ENCODE measurements around the gene PITPNM3.
A peak's percentile ranks its signal among the peaks of the same experiment; 100 is the strongest.
"Not testable (repeated sequence)": the region's sequence is repeated elsewhere in the genome, so short reads cannot be mapped to it uniquely, and the experiment has no call there.

PITPNM3 gene

GRCh38 chr17:6497496-6498221 lies 58.7 kb downstream of the PITPNM3 start:
- DNase-seq: no peak

- DNase-seq: no peak
Measured at GRCh38 chr17:6496640-6497441, 59.5 kb downstream of the PITPNM3 start.

DNA sequence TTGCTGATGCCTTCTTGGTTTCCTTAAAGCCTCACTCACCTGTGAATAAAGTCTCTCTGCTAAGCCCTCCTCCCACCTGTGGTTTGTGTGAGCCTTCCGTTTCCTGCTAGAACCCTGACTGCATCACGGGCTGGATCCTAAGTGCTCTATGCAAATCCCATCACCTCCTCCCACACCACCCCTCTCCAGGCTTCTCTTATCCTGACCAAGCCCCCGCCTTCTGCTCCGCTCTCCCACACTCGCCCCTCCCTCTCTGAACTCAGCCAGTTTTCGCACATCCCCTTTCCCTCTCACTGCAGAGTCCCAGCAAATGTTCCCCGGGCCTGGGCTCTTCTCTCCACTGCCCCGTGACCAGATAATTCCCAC lies 60.3 kb downstream of the PITPNM3 start:
- no peak for DNase-seq

DNA sequence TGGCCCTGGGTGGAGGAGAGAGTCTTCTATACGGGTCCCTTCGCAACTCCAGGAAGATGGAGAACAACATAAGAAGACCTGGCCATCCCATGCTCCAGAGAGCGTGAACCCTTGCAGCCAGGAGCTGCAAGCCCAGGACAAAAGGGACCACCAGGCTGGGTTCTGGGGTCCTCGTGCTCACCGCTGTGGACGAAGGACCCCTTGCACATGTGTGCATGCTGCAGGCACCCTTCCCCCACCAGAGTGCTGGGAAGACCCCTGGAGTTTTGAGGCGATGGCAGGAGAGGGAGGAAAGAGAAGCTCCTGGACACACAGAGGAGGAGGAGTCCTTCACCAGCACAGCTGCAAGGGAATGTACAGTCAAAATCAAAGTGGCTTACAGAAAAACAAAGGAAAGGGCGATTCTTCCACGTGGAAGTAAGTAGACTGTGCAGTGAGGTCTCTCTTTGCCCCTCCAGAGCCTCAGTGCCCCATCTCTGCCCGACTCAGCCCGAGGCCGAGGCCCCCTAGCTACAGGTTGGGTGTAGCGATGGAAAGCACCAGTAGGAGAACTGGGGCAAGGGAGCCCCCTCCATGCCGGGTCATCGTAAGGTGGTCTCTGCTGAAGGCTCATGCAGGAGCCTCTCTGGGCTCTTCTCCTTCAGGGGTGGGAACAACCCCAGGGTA lies 60.8 kb downstream of the PITPNM3 start:
- DNase-seq: no peak

GRCh38 chr17:6494239-6494941 lies 62.0 kb downstream of the PITPNM3 start:
- no peak for DNase-seq

- no peak for DNase-seq
Measured at GRCh38 chr17:6492892-6493674, 63.3 kb downstream of the PITPNM3 start.

DNA sequence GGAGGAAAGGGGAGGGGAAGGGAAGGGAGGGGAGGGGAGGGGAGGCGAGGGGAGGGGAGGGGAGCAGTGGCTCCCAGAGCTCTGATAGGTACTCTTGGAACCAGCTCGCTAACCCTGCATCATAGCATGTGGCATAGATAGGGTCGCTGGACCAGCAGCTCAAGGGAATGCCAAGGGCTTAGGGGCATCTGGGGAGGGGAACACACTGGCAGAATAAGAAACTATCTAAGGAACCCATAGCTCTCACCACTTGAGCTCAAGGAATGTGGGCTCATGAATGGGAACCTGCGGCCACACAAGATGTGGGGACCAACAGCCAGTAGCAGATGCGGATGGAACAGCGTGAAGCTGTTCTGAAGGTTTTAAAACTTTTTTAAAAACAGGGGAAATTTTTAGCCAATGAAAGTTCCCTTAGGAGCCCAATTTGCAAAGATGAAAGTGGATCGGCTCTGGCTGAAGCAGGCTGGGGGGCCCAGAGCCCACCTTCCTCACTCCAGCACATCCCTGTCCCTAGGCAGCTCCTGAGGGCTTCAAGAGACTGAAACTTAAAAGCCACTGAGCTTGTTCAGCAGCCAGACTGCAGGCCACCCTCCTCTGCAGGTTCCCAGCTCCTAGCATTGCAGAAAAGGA lies 65.2 kb downstream of the PITPNM3 start:
- DNase-seq: no peak

- DNase-seq: no peak
Measured at GRCh38 chr17:6489016-6489550, 67.3 kb downstream of the PITPNM3 start.

GRCh38 chr17:6488008-6488539 lies 68.3 kb downstream of the PITPNM3 start:
- no peak for DNase-seq

- DNase-seq: peak; percentile 80
Measured at GRCh38 chr17:6487251-6488007, 68.9 kb downstream of the PITPNM3 start.

GRCh38 chr17:6485646-6486412 lies 70.5 kb downstream of the PITPNM3 start:
- DNase-seq: no peak

GRCh38 chr17:6483507-6483906 lies 72.8 kb downstream of the PITPNM3 start:
- no peak for DNase-seq

- DNase-seq: not testable (repeated sequence)
Measured at GRCh38 chr17:6482796-6483195, 73.6 kb downstream of the PITPNM3 start.

DNA sequence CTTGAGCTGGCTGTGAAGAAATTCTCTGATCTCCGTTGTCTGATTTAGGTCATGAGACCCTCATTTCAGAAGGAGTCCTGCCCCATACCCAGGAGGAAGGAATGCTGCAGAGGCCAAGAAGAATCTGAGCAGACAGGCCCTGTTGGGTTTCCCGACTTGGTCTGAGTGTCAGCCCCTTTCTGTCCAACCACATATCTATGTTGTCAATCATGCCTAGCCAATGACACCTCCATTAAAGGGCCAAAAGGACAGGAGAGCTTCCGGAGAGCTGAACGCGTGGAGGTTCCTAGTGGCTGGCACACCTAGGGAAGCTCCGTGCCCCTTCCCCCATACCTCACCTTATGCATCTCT lies 74.3 kb downstream of the PITPNM3 start:
- DNase-seq: no peak

DNA sequence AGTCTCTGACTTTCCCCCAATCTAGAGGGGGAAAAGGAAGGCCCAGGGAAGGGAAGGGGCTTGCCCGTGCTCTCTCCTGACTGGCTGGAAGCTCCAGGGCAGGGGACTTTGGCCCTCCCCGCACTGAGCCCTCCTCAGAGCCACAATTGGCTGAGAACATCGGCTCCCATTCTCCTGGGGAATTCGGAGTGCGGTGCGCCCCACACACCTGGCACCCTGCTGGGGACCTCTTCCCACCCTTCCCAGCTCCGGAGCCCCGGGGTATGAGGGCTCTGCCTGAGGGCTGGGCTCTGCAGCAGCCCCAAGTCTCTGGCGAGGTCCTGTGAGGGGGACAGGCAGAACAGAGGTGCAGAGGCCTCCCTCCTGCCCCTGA lies 76.1 kb downstream of the PITPNM3 start:
- no peak for DNase-seq

GRCh38 chr17:6479622-6480302 lies 76.6 kb downstream of the PITPNM3 start:
- peak; percentile 36 for DNase-seq

GRCh38 chr17:6478486-6478885 lies 77.9 kb downstream of the PITPNM3 start:
- DNase-seq: no peak

DNA sequence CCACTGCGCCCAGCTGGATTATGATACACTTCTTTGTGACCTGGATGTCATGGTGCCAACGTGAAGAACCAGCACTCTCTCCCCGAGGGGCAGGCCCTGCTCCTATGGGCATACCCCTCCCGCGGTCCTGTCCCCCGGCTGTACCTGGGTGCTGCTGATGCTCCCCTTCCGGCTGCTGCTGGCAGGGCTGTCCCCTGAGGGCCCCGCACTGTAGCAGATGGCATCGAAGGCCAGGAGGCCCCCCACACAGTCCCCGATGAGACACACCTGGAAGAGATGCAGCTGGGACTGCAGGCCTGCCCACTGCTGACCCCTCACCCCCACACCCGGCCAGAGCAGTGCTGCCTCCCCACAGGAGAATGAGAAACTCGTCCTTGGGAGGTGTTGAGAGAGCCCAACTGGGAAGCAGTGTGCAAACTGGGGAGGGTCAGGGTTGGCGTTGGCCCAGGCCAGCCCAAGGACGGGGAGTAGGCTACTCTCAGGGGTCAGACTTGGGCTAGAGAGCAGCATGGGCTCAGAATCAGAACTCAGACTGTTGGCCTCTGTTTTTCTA lies 78.4 kb downstream of the PITPNM3 start:
- no peak for DNase-seq

DNA sequence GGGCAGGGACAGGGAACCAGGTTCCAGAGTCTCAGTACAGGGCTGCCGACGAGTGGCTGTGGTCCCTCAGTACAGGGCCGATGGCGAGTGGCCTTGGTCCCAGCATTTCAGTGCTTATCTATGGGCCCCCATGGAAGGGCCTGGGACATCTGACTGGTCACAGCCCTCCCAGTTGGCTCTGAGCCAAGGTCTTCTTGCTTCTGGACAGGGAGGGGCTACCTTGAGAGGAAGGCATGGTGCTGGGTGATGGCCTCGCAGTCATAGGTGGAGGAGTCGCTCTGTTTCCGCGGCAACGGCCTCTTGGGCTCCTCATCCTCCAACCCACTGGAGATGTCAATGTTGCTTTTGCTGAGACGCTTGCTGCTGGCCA lies 79.6 kb downstream of the PITPNM3 start:
- DNase-seq: no peak
